Body of pancreas (tissue), 4 donors: Measurements from ENCODE around the gene UBE2I.

Experiments used
- CTCF ChIP-seq, 7 experiments: fragments of 450-650 bp in 4 of 7; fragments of 200-600 bp in 3 of 7; sonication (generic) in 3 of 7; IDR thresholded peaks; one replicate each; pipeline ENCODE4 v1.5.1; 2016 to 2019; ENCODE audit warnings: antibody characterized with exemption in 7 of 7
- POLR2A ChIP-seq, 3 donors: fragments of 450-650 bp; IDR thresholded peaks; one replicate each; pipeline ENCODE4 v1.6.1; 2016; ENCODE audit warnings: antibody characterized with exemption in 3 of 3, mild to moderate bottlenecking in 2 of 3

- no peak for TF ChIP-seq CTCF (IDR thresholded peaks at IDR 0.05)
- no peak for TF ChIP-seq POLR2A (IDR thresholded peaks at IDR 0.05)
Measured at GRCh38 chr16:1290063-1290501, 19.4 kb upstream of the UBE2I start.
